Smooth muscle cell (in vitro differentiated cells): ENCODE measurements around the gene SRSF9. TPM values are rescaled to one million over a fixed set of nuclear protein-coding genes. Genes with fewer than 3 reads are reported as not detected.
A peak's percentile ranks its signal among the peaks of the same experiment; 100 is the strongest.
"Not testable (repeated sequence)": the region's sequence is repeated elsewhere in the genome, so short reads cannot be mapped to it uniquely, and the experiment has no call there.

Experiments used
- DNase-seq: peaks from one replicate; lab custom pipeline; 2025; ENCODE audit not compliant: unreplicated experiment; lab: John Stamatoyannopoulos, UW
- H2AFZ ChIP-seq: fragments of 200-600 bp; sonication (generic); 2 replicates; pipeline ENCODE4 v1.6.0; 2016; ENCODE audit warnings: antibody characterized with exemption, low read depth, mild to moderate bottlenecking
- H3F3A ChIP-seq: fragments of 200-600 bp; sonication (generic); 2 replicates; pipeline ENCODE4 v1.6.0; 2017; ENCODE audit warnings: antibody characterized with exemption, low read depth
- H3K27ac ChIP-seq: fragments of 200-600 bp; sonication (generic); 2 replicates; pipeline ENCODE4 v1.5.1; 2016; ENCODE audit warnings: low read depth, mild to moderate bottlenecking
- H3K27me3 ChIP-seq: fragments of 200-600 bp; sonication (generic); 2 replicates; pipeline ENCODE4 v1.6.1; 2016; ENCODE audit warnings: low read depth, mild to moderate bottlenecking
- H3K36me3 ChIP-seq: fragments of 200-600 bp; sonication (generic); 2 replicates; pipeline ENCODE4 v1.5.1; 2016; ENCODE audit warnings: low read depth
- H3K4me1 ChIP-seq: fragments of 200-600 bp; sonication (generic); 2 replicates; pipeline ENCODE4 v1.5.1; 2016; ENCODE audit warnings: low read depth
- H3K4me2 ChIP-seq: fragments of 200-600 bp; sonication (generic); 2 replicates; pipeline ENCODE4 v1.6.0; 2016; ENCODE audit warnings: mild to moderate bottlenecking
- H3K4me3 ChIP-seq: fragments of 200-600 bp; sonication (generic); 2 replicates; pipeline ENCODE4 v1.5.1; 2016; ENCODE audit warnings: mild to moderate bottlenecking
- H3K79me2 ChIP-seq: fragments of 200-600 bp; sonication (generic); 2 replicates; pipeline ENCODE4 v1.6.0; 2016; ENCODE audit warnings: low read depth, mild to moderate bottlenecking
- H3K9ac ChIP-seq: fragments of 200-600 bp; sonication (generic); 2 replicates; pipeline ENCODE4 v1.6.0; 2016; ENCODE audit warnings: low read depth
- H3K9me3 ChIP-seq: fragments of 200-600 bp; sonication (generic); replicated peaks from 2 replicates; pipeline ENCODE4 v1.5.1; 2016; ENCODE audit warnings: low read depth
- H4K20me1 ChIP-seq: fragments of 200-600 bp; sonication (generic); 2 replicates; pipeline ENCODE4 v1.6.0; 2016; ENCODE audit warnings: low read depth
- CTCF ChIP-seq: fragments of 200-600 bp; sonication (generic); IDR thresholded peaks from 2 replicates; pipeline ENCODE4 v1.5.1; 2017; ENCODE audit warnings: borderline replicate concordance, mild to moderate bottlenecking, antibody characterized with exemption; ENCODE audit not compliant: insufficient read depth, poor library complexity, severe bottlenecking
- WGBS: methylation state at CpG from one replicate; pipeline ENCODE4 v1.1.7; 2016; ENCODE audit warnings: low lambda C conversion rate; 5-methylcytosine and 5-hydroxymethylcytosine counted together
- polyA plus RNA-seq: library from polyadenylated mRNA; unstranded; fragments of >200 nt; fragmentation: Nextera tagmentation; extraction: Ambion mirVana; gene quantifications from 2 replicates; pipeline ENCODE4 v1.2.1, GENCODE V29; 2016
- total RNA-seq: library from RNA; depleted of rRNA; stranded (reverse); fragments of >200 nt; gene quantifications from 2 replicates; pipeline ENCODE4 v1.2.3, GENCODE V29; 2014

Gene SRSF9
- total and polyA plus RNA-seq, 2 experiments from 2014 or later: 133 to 264 TPM

- Histone ChIP-seq H3K27ac (no peak overlapping the region), H3K4me2 (no peak overlapping the region), H3K27me3 (no peaks in the 10 kb centered on the region), H3K36me3 (peaks cover 5% of the 10 kb centered on the region), H3K4me3 (no peak overlapping the region), H3K9ac (no peak overlapping the region), H3K9me3 (no peaks in the 10 kb centered on the region), H3K4me1 (no peaks in the 10 kb centered on the region), H3F3A (peaks cover 7% of the 10 kb centered on the region), H4K20me1 (peaks cover 28% of the 10 kb centered on the region), H2AFZ (no peak overlapping the region), H3K79me2 (peaks cover 10% of the 10 kb centered on the region)
- DNase-seq: no peak
- TF ChIP-seq CTCF: peak; percentile 52
- WGBS: 79% methylated on average over 4 of the region's 4 CpGs
Observed at GRCh38 chr12:120453977-120454376, 15.6 kb downstream of the SRSF9 start.

GRCh38 chr12:120453060-120453750, 16.3 kb downstream of the SRSF9 start:
- 96% methylated on average over 3 of the region's 3 CpGs for WGBS
- Histone ChIP-seq H2AFZ (no peak overlapping the region), H3K4me1 (no peaks in the 10 kb centered on the region), H3K9me3 (no peaks in the 10 kb centered on the region), H3K79me2 (peaks cover 17% of the 10 kb centered on the region), H3K27me3 (no peaks in the 10 kb centered on the region), H3K9ac (no peak overlapping the region), H3K4me2 (no peak overlapping the region), H3K27ac (no peak overlapping the region), H4K20me1 (peaks cover 23% of the 10 kb centered on the region), H3F3A (peaks cover 7% of the 10 kb centered on the region), H3K36me3 (peaks cover under 1% of the 10 kb centered on the region), H3K4me3 (no peak overlapping the region)
- TF ChIP-seq CTCF: no peak
- no peak for DNase-seq

- H3K36me3 ChIP-seq, H2AFZ ChIP-seq, H3K4me2 ChIP-seq, H3K4me3 ChIP-seq, H3K9me3 ChIP-seq, H3K27ac ChIP-seq, H3K9ac ChIP-seq, DNase-seq, H3F3A ChIP-seq, H3K4me1 ChIP-seq, H3K27me3 ChIP-seq: not testable (repeated sequence)
- 94% methylated on average over 5 of the region's 5 CpGs for WGBS
- H4K20me1 ChIP-seq: peaks cover 22% of the 10 kb centered on the region
- H3K79me2 ChIP-seq: peaks cover 24% of the 10 kb centered on the region
Observed at GRCh38 chr12:120452524-120452923, 17.0 kb downstream of the SRSF9 start.

- H3K9ac ChIP-seq: no peak overlapping the region
- H3K79me2 ChIP-seq: peaks cover 58% of the 10 kb centered on the region
- H4K20me1 ChIP-seq: peaks cover 8% of the 10 kb centered on the region
- no peak for TF ChIP-seq CTCF
- H2AFZ ChIP-seq: no peak overlapping the region
- DNase-seq: no peak
- H3K27me3 ChIP-seq: no peaks in the 10 kb centered on the region
- H3K4me1 ChIP-seq: peaks cover 9% of the 10 kb centered on the region
- H3K4me2 ChIP-seq: no peak overlapping the region
- peak overlapping the region; percentile 80 for H3K4me3 ChIP-seq
- no peaks in the 10 kb centered on the region for H3K36me3 ChIP-seq
- no peaks in the 10 kb centered on the region for H3K9me3 ChIP-seq
- 97% methylated on average over 4 of the region's 4 CpGs for WGBS
- H3F3A ChIP-seq: peaks cover 7% of the 10 kb centered on the region
- no peak overlapping the region for H3K27ac ChIP-seq
Observed at GRCh38 chr12:120447992-120448391, 21.6 kb downstream of the SRSF9 start.

GRCh38 chr12:120446844-120447178, 22.7 kb downstream of the SRSF9 start:
- not testable (repeated sequence) for H3K9me3 ChIP-seq
- WGBS: 15% methylated on average over 17 of the region's 17 CpGs
- peaks cover 62% of the 10 kb centered on the region for H3K79me2 ChIP-seq

More at GRCh38 chr12:120446844-120447178, 22.7 kb downstream of the SRSF9 start:
- Histone ChIP-seq H3K4me3 (peak overlapping the region; percentile 80), H3K27ac (peak overlapping the region; percentile 89), H2AFZ (peak overlapping the region; percentile 76), H3K4me2 (peak overlapping the region; percentile 94), H3K9ac (peak overlapping the region; percentile 90)
- not testable (repeated sequence) for H3K4me1 ChIP-seq, H3K27me3 ChIP-seq, H3F3A ChIP-seq, H4K20me1 ChIP-seq, H3K36me3 ChIP-seq, DNase-seq
